WTC11 (cell line): ENCODE measurements around the gene IL20. TPM values are rescaled to one million over a fixed set of nuclear protein-coding genes. Genes with fewer than 3 reads are reported as not detected.

Experiments
- ATAC-seq: fragments of 200-7000 bp; cut with Tn5 transposase; 2 replicates; pipeline ENCODE4 v1.10.0; 2021; ENCODE audit warnings: mild to moderate bottlenecking, moderate library complexity
- CTCF ChIA-PET: fragments of 300-600 bp; sonication (Branson Sonifier 250); formaldehyde crosslinking; loops from one replicate; lab custom pipeline; 2021; ENCODE audit warnings: antibody characterized with exemption; lab: Charles Lee
- POLR2A ChIA-PET: fragments of 350-600 bp; sonication (Branson Sonifier 250); formaldehyde crosslinking; loops from one replicate; lab custom pipeline; 2021; ENCODE audit warnings: antibody characterized with exemption; lab: Charles Lee
- DNase-seq: peaks from one replicate; pipeline ENCODE4 v3.0.0; 2021; ENCODE audit warnings: low spot score
- H3K27ac Mint-ChIP-seq: 2 replicates; pipeline ENCODE4 v1.8.0; 2021; ENCODE audit warnings: mixed read lengths
- H3K27me3 Mint-ChIP-seq: 2 replicates; pipeline ENCODE4 v1.8.0; 2021; ENCODE audit warnings: low read depth, mild to moderate bottlenecking, moderate library complexity, mixed read lengths
- H3K36me3 Mint-ChIP-seq: 2 replicates; pipeline ENCODE4 v1.8.0; 2021; ENCODE audit warnings: mixed read lengths
- H3K4me1 Mint-ChIP-seq: 2 replicates; pipeline ENCODE4 v1.8.0; 2022; ENCODE audit warnings: mixed read lengths
- H3K4me3 Mint-ChIP-seq: 2 replicates; pipeline ENCODE4 v1.8.0; 2021; ENCODE audit warnings: mild to moderate bottlenecking, moderate library complexity, mixed read lengths
- H3K9me3 Mint-ChIP-seq: 2 replicates; pipeline ENCODE4 v1.8.0; 2021; ENCODE audit warnings: mixed read lengths
- CREM ChIP-seq: sonication (generic); formaldehyde crosslinking; IDR thresholded peaks from 2 replicates; pipeline ENCODE4 v1.8.1; 2022; ENCODE audit warnings: mild to moderate bottlenecking, missing genetic modification reagents, moderate library complexity
- EMX1 ChIP-seq: fragments of 250-450 bp; sonication (Bioruptor Pico); IDR thresholded peaks from 2 replicates; pipeline ENCODE4 v1.8.0; 2021; ENCODE audit warnings: mild to moderate bottlenecking
- GABPB1 ChIP-seq: sonication (generic); formaldehyde crosslinking; IDR thresholded peaks from 2 replicates; pipeline ENCODE4 v1.8.1; 2023; ENCODE audit warnings: mild to moderate bottlenecking, missing genetic modification reagents
- GRHL2 ChIP-seq: fragments of 250-450 bp; sonication (Bioruptor Pico); IDR thresholded peaks from 2 replicates; pipeline ENCODE4 v1.8.0; 2022; ENCODE audit warnings: mild to moderate bottlenecking, moderate library complexity; ENCODE audit not compliant: insufficient replicate concordance, severe bottlenecking
- HMGA2 ChIP-seq: fragments of 250-450 bp; sonication (Bioruptor Pico); IDR thresholded peaks from 2 replicates; pipeline ENCODE4 v1.4.0; 2021; ENCODE audit warnings: mild to moderate bottlenecking, moderate library complexity
- JAZF1 ChIP-seq: fragments of 250-450 bp; sonication (Bioruptor Pico); IDR thresholded peaks from 2 replicates; pipeline ENCODE4 v1.9.0; 2021; ENCODE audit warnings: moderate library complexity, mild to moderate bottlenecking, inconsistent platforms
- RORB ChIP-seq: fragments of 250-450 bp; sonication (Bioruptor Pico); IDR thresholded peaks from 2 replicates; pipeline ENCODE4 v1.9.0; 2021; ENCODE audit warnings: mild to moderate bottlenecking
- SMAD3 ChIP-seq: sonication (generic); formaldehyde crosslinking; IDR thresholded peaks from 2 replicates; pipeline ENCODE4 v1.8.0; 2022; ENCODE audit warnings: missing genetic modification reagents, mild to moderate bottlenecking, borderline replicate concordance
- TCF7 ChIP-seq: sonication (generic); formaldehyde crosslinking; IDR thresholded peaks from 2 replicates; pipeline ENCODE4 v1.8.0; 2022; ENCODE audit warnings: mild to moderate bottlenecking, low read depth, missing genetic modification reagents, moderate library complexity
- ZNF121 ChIP-seq: sonication (generic); formaldehyde crosslinking; IDR thresholded peaks from 2 replicates; pipeline ENCODE4 v1.8.0; 2023; ENCODE audit warnings: missing genetic modification reagents
- total RNA-seq: library from RNA; stranded (reverse); gene quantifications from 3 replicates; pipeline ENCODE4 v1.2.3, GENCODE V29; 2021
- TF ChIP-seq, protein P1 (sequence below): sonication (generic); formaldehyde crosslinking; IDR thresholded peaks from 2 replicates; pipeline ENCODE4 v1.8.1; 2023; ENCODE audit warnings: mild to moderate bottlenecking, missing genetic modification reagents, moderate library complexity
- TF ChIP-seq, protein P2 (sequence below): sonication (generic); formaldehyde crosslinking; IDR thresholded peaks from 2 replicates; pipeline ENCODE4 v1.8.0; 2023; ENCODE audit warnings: missing genetic modification reagents, mild to moderate bottlenecking, borderline replicate concordance
- TF ChIP-seq, protein P3 (sequence below): fragments of 250-450 bp; sonication (Bioruptor Pico); IDR thresholded peaks from 2 replicates; pipeline ENCODE4 v1.9.0; 2021; ENCODE audit warnings: moderate library complexity, mild to moderate bottlenecking, inconsistent platforms, borderline replicate concordance
- TF ChIP-seq, protein P4 (sequence below): fragments of 250-450 bp; sonication (Bioruptor Pico); IDR thresholded peaks from 2 replicates; pipeline ENCODE4 v2.1.2; 2022; ENCODE audit warnings: mild to moderate bottlenecking, moderate library complexity
- TF ChIP-seq, protein P5 (sequence below): sonication (generic); formaldehyde crosslinking; IDR thresholded peaks from 2 replicates; pipeline ENCODE4 v1.8.1; 2022; ENCODE audit warnings: low read depth, missing genetic modification reagents, borderline replicate concordance
- TF ChIP-seq, protein P6 (sequence below): sonication (generic); formaldehyde crosslinking; conservative IDR thresholded peaks from 2 replicates; pipeline ENCODE4 v1.8.1; 2023; ENCODE audit warnings: mild to moderate bottlenecking, low read depth, missing genetic modification reagents, moderate library complexity

Gene IL20
- total RNA-seq, 1 experiment from 2014 or later = not detected

DNA sequence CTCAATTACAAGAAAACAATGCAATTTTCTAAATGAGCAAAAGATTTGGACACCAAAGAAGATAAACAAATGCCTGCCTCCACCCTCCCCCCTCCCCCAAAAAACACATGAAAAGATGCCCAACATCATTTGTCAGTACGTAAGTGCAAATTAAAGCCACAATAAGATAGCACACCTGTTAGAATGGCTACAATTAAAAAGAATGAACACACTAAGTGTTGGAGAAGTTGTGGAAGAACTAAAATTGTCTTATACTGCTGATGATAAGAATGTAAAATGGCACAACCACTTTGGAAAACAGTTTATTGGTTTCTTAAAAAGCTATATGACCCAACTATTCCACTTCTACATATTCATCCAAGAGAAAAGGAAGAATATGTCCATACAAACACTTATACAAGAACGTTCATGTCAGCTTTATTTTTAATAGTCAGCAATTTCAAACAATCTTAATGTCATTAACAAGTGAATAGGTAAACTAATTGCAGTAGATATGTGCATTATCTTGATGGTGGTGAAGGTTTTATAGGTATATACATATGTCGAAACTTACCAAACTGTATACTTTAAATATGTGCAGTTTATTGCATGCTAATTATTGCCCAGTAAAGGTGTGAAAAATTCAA lies 10.4 kb downstream of the IL20 start:
- POLR2A ChIA-PET = no interaction called here
- no peak for TF ChIP-seq GRHL2 (CRISPR knock-in tag)
- no peak for TF ChIP-seq HMGA2
- TF ChIP-seq RORB = no peak
- no peak for TF ChIP-seq CREM (CRISPR knock-in tag)
- no peak for TF ChIP-seq ZNF121
- no peak for TF ChIP-seq EMX1 (CRISPR knock-in tag)
- TF ChIP-seq JAZF1 (CRISPR knock-in tag) = no peak
- TF ChIP-seq SMAD3 = no peak
- TF ChIP-seq, protein P1, sequence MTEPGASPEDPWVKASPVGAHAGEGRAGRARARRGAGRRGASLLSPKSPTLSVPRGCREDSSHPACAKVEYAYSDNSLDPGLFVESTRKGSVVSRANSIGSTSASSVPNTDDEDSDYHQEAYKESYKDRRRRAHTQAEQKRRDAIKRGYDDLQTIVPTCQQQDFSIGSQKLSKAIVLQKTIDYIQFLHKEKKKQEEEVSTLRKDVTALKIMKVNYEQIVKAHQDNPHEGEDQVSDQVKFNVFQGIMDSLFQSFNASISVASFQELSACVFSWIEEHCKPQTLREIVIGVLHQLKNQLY (CRISPR knock-in tag) = no peak
- TF ChIP-seq TCF7 = no peak
- TF ChIP-seq, all 79 proteins: peak for 0
- Mint-ChIP-seq H3K4me3 (no peak overlapping the region), H3K27ac (no peak overlapping the region), H3K4me1 (no peaks in the 10 kb centered on the region), H3K27me3 (peaks cover 5% of the 10 kb centered on the region), H3K36me3 (peaks cover 22% of the 10 kb centered on the region), H3K9me3 (peaks cover 65% of the 10 kb centered on the region)
- CTCF ChIA-PET = no interaction called here
- no peak for DNase-seq
- no peak for ATAC-seq

DNA sequence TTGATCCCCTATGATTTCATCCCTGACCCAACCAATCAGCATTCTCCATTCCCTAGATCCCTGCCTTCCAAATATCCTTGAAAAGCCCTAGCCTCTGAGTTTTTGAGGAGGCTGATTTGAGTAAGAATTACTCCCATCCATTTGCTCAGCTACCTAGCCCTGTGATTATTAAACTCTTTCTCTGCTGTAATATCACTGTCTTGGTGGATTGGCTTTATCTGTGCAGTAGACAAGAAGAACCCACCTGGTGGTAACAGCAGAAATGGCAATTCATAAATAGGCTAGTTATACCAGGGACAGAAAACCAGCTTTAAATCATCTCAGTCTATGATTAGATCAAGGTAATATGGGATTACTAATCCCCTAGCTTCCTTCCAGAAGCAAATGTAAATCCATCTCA lies 13.0 kb downstream of the IL20 start:
- TF ChIP-seq, protein P2, sequence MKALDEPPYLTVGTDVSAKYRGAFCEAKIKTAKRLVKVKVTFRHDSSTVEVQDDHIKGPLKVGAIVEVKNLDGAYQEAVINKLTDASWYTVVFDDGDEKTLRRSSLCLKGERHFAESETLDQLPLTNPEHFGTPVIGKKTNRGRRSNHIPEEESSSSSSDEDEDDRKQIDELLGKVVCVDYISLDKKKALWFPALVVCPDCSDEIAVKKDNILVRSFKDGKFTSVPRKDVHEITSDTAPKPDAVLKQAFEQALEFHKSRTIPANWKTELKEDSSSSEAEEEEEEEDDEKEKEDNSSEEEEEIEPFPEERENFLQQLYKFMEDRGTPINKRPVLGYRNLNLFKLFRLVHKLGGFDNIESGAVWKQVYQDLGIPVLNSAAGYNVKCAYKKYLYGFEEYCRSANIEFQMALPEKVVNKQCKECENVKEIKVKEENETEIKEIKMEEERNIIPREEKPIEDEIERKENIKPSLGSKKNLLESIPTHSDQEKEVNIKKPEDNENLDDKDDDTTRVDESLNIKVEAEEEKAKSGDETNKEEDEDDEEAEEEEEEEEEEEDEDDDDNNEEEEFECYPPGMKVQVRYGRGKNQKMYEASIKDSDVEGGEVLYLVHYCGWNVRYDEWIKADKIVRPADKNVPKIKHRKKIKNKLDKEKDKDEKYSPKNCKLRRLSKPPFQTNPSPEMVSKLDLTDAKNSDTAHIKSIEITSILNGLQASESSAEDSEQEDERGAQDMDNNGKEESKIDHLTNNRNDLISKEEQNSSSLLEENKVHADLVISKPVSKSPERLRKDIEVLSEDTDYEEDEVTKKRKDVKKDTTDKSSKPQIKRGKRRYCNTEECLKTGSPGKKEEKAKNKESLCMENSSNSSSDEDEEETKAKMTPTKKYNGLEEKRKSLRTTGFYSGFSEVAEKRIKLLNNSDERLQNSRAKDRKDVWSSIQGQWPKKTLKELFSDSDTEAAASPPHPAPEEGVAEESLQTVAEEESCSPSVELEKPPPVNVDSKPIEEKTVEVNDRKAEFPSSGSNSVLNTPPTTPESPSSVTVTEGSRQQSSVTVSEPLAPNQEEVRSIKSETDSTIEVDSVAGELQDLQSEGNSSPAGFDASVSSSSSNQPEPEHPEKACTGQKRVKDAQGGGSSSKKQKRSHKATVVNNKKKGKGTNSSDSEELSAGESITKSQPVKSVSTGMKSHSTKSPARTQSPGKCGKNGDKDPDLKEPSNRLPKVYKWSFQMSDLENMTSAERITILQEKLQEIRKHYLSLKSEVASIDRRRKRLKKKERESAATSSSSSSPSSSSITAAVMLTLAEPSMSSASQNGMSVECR (CRISPR knock-in tag) = no peak
- no peak for DNase-seq
- H3K36me3 Mint-ChIP-seq = peaks cover 22% of the 10 kb centered on the region
- no peak for ATAC-seq
- H3K27ac Mint-ChIP-seq = no peak overlapping the region
- CTCF ChIA-PET = interaction anchor here (0.8 to 1.2 kb wide), 6 partner anchors 13 to 220 kb away, joined by 3 read pairs; partner anchors contain the start of gene IL20
- H3K4me3 Mint-ChIP-seq = no peak overlapping the region
- POLR2A ChIA-PET = no interaction called here
- peaks cover 60% of the 10 kb centered on the region for H3K9me3 Mint-ChIP-seq
- H3K27me3 Mint-ChIP-seq = no peaks in the 10 kb centered on the region; the same call in none of the 2 replicates
- no peaks in the 10 kb centered on the region for H3K4me1 Mint-ChIP-seq

DNA sequence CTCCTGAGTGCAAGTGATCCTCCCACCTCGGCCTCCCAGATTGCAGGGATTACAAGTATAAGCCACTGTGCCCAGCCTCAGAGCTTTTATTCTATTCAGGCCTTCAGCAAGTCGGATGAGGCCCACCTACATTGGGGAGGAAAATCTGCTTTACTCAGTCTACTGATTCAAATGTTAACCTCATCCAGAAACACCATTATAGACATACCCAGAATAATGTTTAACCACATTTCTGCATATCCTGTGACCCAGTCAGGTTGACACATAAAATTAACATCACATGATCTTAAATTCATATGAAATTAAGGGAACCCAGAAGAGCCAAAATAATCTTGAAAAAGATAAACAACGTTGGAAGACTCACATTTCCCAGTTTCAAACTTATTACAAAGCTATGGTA lies 14.9 kb downstream of the IL20 start:
- no peak for DNase-seq
- TF ChIP-seq, protein P3, sequence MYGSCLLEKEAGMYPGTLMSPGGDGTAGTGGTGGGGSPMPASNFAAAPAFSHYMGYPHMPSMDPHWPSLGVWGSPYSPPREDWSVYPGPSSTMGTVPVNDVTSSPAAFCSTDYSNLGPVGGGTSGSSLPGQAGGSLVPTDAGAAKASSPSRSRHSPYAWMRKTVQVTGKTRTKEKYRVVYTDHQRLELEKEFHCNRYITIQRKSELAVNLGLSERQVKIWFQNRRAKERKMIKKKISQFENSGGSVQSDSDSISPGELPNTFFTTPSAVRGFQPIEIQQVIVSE (CRISPR knock-in tag) = no peak
- TF ChIP-seq, all 79 proteins: peak for 0

DNA sequence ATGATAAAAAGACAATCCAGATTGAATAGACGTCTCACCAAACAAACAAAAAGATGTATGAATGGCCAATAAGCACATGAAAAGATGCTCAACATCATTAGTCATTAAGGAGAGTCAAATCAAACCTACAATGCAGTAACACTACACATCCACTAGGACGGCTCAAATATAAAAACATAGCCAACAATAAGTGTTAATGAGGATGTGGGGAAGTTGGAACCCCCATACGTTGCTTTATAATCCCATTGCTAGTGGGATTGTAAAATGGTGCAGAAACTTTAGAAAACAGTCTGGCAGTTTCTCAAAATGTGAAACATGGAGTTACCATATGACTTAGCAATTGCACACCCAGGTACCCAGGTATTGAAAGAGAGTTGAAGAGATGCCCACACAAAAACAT lies 17.1 kb downstream of the IL20 start:
- Mint-ChIP-seq H3K9me3 (peaks cover 33% of the 10 kb centered on the region), H3K27me3 (no peaks in the 10 kb centered on the region; the same call in none of the 2 replicates), H3K4me1 (no peaks in the 10 kb centered on the region), H3K36me3 (peaks cover 10% of the 10 kb centered on the region), H3K27ac (no peak overlapping the region), H3K4me3 (no peak overlapping the region)
- no peak for ATAC-seq
- ChIA-PET CTCF (interaction anchor here (1.5 kb wide), 1 partner anchor 108 kb away, joined by 3 read pairs; no protein-coding TSS in a partner anchor), POLR2A (no interaction called here)
- DNase-seq = no peak
- TF ChIP-seq, protein P4, sequence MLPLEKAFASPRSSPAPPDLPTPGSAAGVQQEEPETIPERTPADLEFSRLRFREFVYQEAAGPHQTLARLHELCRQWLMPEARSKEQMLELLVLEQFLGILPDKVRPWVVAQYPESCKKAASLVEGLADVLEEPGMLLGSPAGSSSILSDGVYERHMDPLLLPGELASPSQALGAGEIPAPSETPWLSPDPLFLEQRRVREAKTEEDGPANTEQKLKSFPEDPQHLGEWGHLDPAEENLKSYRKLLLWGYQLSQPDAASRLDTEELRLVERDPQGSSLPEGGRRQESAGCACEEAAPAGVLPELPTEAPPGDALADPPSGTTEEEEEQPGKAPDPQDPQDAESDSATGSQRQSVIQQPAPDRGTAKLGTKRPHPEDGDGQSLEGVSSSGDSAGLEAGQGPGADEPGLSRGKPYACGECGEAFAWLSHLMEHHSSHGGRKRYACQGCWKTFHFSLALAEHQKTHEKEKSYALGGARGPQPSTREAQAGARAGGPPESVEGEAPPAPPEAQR (CRISPR knock-in tag) = no peak
- no peak for TF ChIP-seq GABPB1 (CRISPR knock-in tag)
- TF ChIP-seq, protein P5, sequence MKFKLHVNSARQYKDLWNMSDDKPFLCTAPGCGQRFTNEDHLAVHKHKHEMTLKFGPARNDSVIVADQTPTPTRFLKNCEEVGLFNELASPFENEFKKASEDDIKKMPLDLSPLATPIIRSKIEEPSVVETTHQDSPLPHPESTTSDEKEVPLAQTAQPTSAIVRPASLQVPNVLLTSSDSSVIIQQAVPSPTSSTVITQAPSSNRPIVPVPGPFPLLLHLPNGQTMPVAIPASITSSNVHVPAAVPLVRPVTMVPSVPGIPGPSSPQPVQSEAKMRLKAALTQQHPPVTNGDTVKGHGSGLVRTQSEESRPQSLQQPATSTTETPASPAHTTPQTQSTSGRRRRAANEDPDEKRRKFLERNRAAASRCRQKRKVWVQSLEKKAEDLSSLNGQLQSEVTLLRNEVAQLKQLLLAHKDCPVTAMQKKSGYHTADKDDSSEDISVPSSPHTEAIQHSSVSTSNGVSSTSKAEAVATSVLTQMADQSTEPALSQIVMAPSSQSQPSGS (CRISPR knock-in tag) = no peak
- TF ChIP-seq, protein P6, sequence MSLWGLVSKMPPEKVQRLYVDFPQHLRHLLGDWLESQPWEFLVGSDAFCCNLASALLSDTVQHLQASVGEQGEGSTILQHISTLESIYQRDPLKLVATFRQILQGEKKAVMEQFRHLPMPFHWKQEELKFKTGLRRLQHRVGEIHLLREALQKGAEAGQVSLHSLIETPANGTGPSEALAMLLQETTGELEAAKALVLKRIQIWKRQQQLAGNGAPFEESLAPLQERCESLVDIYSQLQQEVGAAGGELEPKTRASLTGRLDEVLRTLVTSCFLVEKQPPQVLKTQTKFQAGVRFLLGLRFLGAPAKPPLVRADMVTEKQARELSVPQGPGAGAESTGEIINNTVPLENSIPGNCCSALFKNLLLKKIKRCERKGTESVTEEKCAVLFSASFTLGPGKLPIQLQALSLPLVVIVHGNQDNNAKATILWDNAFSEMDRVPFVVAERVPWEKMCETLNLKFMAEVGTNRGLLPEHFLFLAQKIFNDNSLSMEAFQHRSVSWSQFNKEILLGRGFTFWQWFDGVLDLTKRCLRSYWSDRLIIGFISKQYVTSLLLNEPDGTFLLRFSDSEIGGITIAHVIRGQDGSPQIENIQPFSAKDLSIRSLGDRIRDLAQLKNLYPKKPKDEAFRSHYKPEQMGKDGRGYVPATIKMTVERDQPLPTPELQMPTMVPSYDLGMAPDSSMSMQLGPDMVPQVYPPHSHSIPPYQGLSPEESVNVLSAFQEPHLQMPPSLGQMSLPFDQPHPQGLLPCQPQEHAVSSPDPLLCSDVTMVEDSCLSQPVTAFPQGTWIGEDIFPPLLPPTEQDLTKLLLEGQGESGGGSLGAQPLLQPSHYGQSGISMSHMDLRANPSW = no peak

More for the DNA sequence above, 14.9 kb downstream of the IL20 start:
- Mint-ChIP-seq H3K27ac (no peak overlapping the region), H3K4me1 (no peaks in the 10 kb centered on the region), H3K27me3 (no peaks in the 10 kb centered on the region; the same call in none of the 2 replicates), H3K36me3 (peaks cover 22% of the 10 kb centered on the region), H3K4me3 (no peak overlapping the region), H3K9me3 (peaks cover 56% of the 10 kb centered on the region)
- no peak for ATAC-seq
- CTCF ChIA-PET = no interaction called here
- POLR2A ChIA-PET = no interaction called here
